ENCODE measurements around the gene HSBP1L1. TPM values are rescaled to one million over a fixed set of nuclear protein-coding genes. Genes with fewer than 3 reads are reported as not detected.

HSBP1L1 gene
- total and polyA plus RNA-seq, 4 donors: 12.2 to 61.0 (median 26.4) TPM

DNA sequence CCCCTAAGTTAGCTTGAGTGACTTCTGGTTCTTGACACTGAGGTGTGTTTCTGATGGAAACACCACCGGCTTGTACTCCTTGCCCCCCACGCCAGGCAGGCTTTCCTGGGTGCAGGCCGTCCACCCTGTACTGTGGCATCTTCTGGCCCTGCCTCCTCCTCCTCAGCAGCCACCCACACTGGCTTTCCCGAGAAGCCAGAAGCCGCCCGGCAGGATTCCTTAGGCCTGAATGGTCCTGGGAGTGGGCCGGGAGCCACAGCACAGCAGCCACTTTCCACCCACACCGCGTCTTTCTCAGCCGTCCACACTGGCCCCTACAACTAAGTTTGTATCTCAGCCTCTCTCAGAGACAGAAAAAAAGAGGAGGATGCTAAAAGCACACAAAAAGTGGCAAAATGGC is 2.1 kb upstream of the HSBP1L1 start:
- no peaks in the 10 kb centered on the region for H3K9me3 ChIP-seq (ENCODE audit: control insufficient read depth in 4 of 4, low read length in 3 of 4)
- no peak overlapping the region for H3K4me3 ChIP-seq (ENCODE audit: low read depth in 1 of 3, low read length in 3 of 3)
- peaks cover 0 to 3% (median 0%) of the 10 kb centered on the region in 4 donors for H3K36me3 ChIP-seq (ENCODE audit: control insufficient read depth in 4 of 4, insufficient read depth in 3 of 4, low read depth in 1 of 4, low read length in 3 of 4)
- TF ChIP-seq FOXA1 (IDR thresholded peaks at IDR 0.05): no peak
- TF ChIP-seq, protein P1, sequence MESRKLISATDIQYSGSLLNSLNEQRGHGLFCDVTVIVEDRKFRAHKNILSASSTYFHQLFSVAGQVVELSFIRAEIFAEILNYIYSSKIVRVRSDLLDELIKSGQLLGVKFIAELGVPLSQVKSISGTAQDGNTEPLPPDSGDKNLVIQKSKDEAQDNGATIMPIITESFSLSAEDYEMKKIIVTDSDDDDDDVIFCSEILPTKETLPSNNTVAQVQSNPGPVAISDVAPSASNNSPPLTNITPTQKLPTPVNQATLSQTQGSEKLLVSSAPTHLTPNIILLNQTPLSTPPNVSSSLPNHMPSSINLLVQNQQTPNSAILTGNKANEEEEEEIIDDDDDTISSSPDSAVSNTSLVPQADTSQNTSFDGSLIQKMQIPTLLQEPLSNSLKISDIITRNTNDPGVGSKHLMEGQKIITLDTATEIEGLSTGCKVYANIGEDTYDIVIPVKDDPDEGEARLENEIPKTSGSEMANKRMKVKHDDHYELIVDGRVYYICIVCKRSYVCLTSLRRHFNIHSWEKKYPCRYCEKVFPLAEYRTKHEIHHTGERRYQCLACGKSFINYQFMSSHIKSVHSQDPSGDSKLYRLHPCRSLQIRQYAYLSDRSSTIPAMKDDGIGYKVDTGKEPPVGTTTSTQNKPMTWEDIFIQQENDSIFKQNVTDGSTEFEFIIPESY (IDR thresholded peaks at IDR 0.05): no peak
- no peaks in the 10 kb centered on the region for H3K27me3 ChIP-seq (ENCODE audit: control insufficient read depth in 4 of 4, insufficient read depth in 4 of 4, low read length in 3 of 4)
- H3K27ac ChIP-seq (ENCODE audit: low read depth in 1 of 2, low read length in 2 of 2): no peak overlapping the region
- 91% methylated on average over 10 of the region's 10 CpGs for WGBS
- DNase-seq (ENCODE audit: low spot score): no peak
- peaks cover 6 to 15% (median 10%) of the 10 kb centered on the region in 4 donors for H3K4me1 ChIP-seq (ENCODE audit: control insufficient read depth in 4 of 4, insufficient read depth in 4 of 4, low read length in 3 of 4)
- H3K9ac ChIP-seq (ENCODE audit: low read depth in 1 of 2, low read length in 2 of 2): no peak overlapping the region

GRCh38 chr18:79962835-79963657 is 1.4 kb upstream of the HSBP1L1 start:
- Histone ChIP-seq H3K9me3 (ENCODE audit: control insufficient read depth in 4 of 4, low read length in 3 of 4) (no peaks in the 10 kb centered on the region), H3K27ac (ENCODE audit: low read depth in 1 of 2, low read length in 2 of 2) (no peak overlapping the region), H3K4me3 (ENCODE audit: low read depth in 1 of 3, low read length in 3 of 3) (no peak overlapping the region), H3K4me1 (ENCODE audit: control insufficient read depth in 4 of 4, insufficient read depth in 4 of 4, low read length in 3 of 4) (peaks cover 6 to 15% (median 10%) of the 10 kb centered on the region in 4 donors), H3K27me3 (ENCODE audit: control insufficient read depth in 4 of 4, insufficient read depth in 4 of 4, low read length in 3 of 4) (no peaks in the 10 kb centered on the region), H3K36me3 (ENCODE audit: control insufficient read depth in 4 of 4, insufficient read depth in 3 of 4, low read depth in 1 of 4, low read length in 3 of 4) (peaks cover 0 to 4% (median 2%) of the 10 kb centered on the region in 4 donors), H3K9ac (ENCODE audit: low read depth in 1 of 2, low read length in 2 of 2) (no peak overlapping the region)
- DNase-seq (ENCODE audit: low spot score): no peak
- no peak for TF ChIP-seq MAX (IDR thresholded peaks at IDR 0.05)
- TF ChIP-seq FOXA1 (IDR thresholded peaks at IDR 0.05): no peak
- no peak for TF ChIP-seq HNF4G (IDR thresholded peaks at IDR 0.05)
- no peak for TF ChIP-seq HNF4A (conservative IDR thresholded peaks at IDR 0.05)
- WGBS: 91% methylated on average over 30 of the region's 30 CpGs

GRCh38 chr18:79963658-79964329 is 649 bp upstream of the HSBP1L1 start:
- Histone ChIP-seq H3K9me3 (ENCODE audit: control insufficient read depth in 4 of 4, low read length in 3 of 4) (no peaks in the 10 kb centered on the region), H3K9ac (ENCODE audit: low read depth in 1 of 2, low read length in 2 of 2) (peak overlapping the region in 1 of 2 donors; percentile 57), H3K27ac (ENCODE audit: low read depth in 1 of 2, low read length in 2 of 2) (peak overlapping the region in 1 of 2 donors; percentile 86), H3K4me3 (ENCODE audit: low read depth in 1 of 3, low read length in 3 of 3) (peak overlapping the region in 2 of 3 donors; percentile 91 to 93), H3K36me3 (ENCODE audit: control insufficient read depth in 4 of 4, insufficient read depth in 3 of 4, low read depth in 1 of 4, low read length in 3 of 4) (peaks cover 0 to 5% (median 2%) of the 10 kb centered on the region in 4 donors), H3K27me3 (ENCODE audit: control insufficient read depth in 4 of 4, insufficient read depth in 4 of 4, low read length in 3 of 4) (no peaks in the 10 kb centered on the region), H3K4me1 (ENCODE audit: control insufficient read depth in 4 of 4, insufficient read depth in 4 of 4, low read length in 3 of 4) (peaks cover 6 to 15% (median 10%) of the 10 kb centered on the region in 4 donors)
- DNase-seq (ENCODE audit: low spot score): no peak
- TF ChIP-seq FOXA2 (IDR thresholded peaks at IDR 0.05) (no peak), SP1 (IDR thresholded peaks at IDR 0.05) (no peak), HNF4G (IDR thresholded peaks at IDR 0.05) (no peak)
- TF ChIP-seq, protein P1 (IDR thresholded peaks at IDR 0.05): no peak
- 79% methylated on average over 30 of the region's 30 CpGs for WGBS
